HepG2 (cell line): ENCODE data around the gene S100A4. TPM values are rescaled to one million over a fixed set of nuclear protein-coding genes. Genes with fewer than 3 reads are reported as not detected.

Experiments used
- ATAC-seq: fragments of 200-7000 bp; cut with Tn5 transposase; 3 replicates; pipeline ENCODE4 v1.9.1; 2020; ENCODE audit warnings: mild to moderate bottlenecking, moderate library complexity
- BruUV-seq: library from RNA; stranded (reverse); fragments of 400-500 nt; replicated peaks from 2 replicates; lab custom pipeline; 2021; lab: Mats Ljungman, UMichigan
- CTCF ChIA-PET: fragments of 300-600 bp; formaldehyde crosslinking; extraction: SDS; loops from one replicate; lab custom pipeline; 2021; ENCODE audit warnings: low total read pairs, inconsistent platforms, low intra/inter-chr PET ratio; lab: Yijun Ruan, JAX
- POLR2A ChIA-PET: fragments of 350-600 bp; sonication (Branson Sonifier 250); formaldehyde crosslinking; loops from one replicate; lab custom pipeline; 2020; ENCODE audit warnings: antibody characterized with exemption, inconsistent platforms; lab: Yijun Ruan, JAX
- DNase-seq: peaks from one replicate; pipeline ENCODE4 v3.0.0-alpha.2; 2015; ENCODE audit warnings: low spot score
- FAIRE-seq: peaks from 3 replicates; lab custom pipeline; 2011; peaks lifted over from hg19 to GRCh38; lab: Jason Lieb, UNC
- H2AFZ ChIP-seq: one replicate; pipeline ENCODE4 v1.6.1; 2011; ENCODE audit warnings: low read length, inconsistent platforms
- H3K27ac ChIP-seq: fragments of 300-600 bp; 3 replicates; pipeline ENCODE4 v1.8.0; 2011; ENCODE audit warnings: mixed run types, mild to moderate bottlenecking, mixed read lengths, low read length, inconsistent platforms; ENCODE audit not compliant: insufficient read depth; ENCODE audit errors: extremely low read length
- H3K27me3 ChIP-seq, 2 experiments: fragments of 200-600 bp in 1 of 2; 2 replicates in 1 of 2; 3 replicates in 1 of 2; pipeline versions ENCODE4 v1.6.0 to v1.8.0; 2011; ENCODE audit warnings: low read length in 2 of 2, mild to moderate bottlenecking in 2 of 2, moderate library complexity in 2 of 2, inconsistent platforms in 1 of 2; ENCODE audit not compliant: insufficient read depth in 2 of 2, control insufficient read depth in 1 of 2
- H3K36me3 ChIP-seq, 2 experiments: fragments of 200-600 bp in 1 of 2; replicated peaks in 1 of 2; 2 replicates in 1 of 2; 3 replicates in 1 of 2; pipeline versions ENCODE4 v1.5.1 to v1.8.0; 2011; ENCODE audit warnings: low read length in 2 of 2, inconsistent platforms in 1 of 2; ENCODE audit not compliant: insufficient read depth in 2 of 2, control insufficient read depth in 1 of 2
- H3K4me1 ChIP-seq: 2 replicates; pipeline ENCODE4 v1.5.1; 2012; ENCODE audit warnings: low read length, inconsistent platforms; ENCODE audit not compliant: insufficient read depth
- H3K4me2 ChIP-seq: 2 replicates; pipeline ENCODE4 v1.6.0; 2011; ENCODE audit warnings: low read depth, low read length, inconsistent platforms
- H3K4me3 ChIP-seq, 3 experiments: fragments of 200-600 bp in 1 of 3; sonication (generic), shearing (Covaris generic) in 1 of 3; replicated peaks in 1 of 3; 2 replicates each; pipeline ENCODE4 v1.5.1; 2011 to 2016; ENCODE audit warnings: low read length in 3 of 3, inconsistent platforms in 2 of 3, low read depth in 2 of 3, mild to moderate bottlenecking in 2 of 3, control low read depth in 1 of 3, mixed read lengths in 1 of 3; ENCODE audit not compliant: insufficient read depth in 1 of 3
- H3K79me2 ChIP-seq: one replicate; pipeline ENCODE4 v1.6.1; 2011; ENCODE audit warnings: low read length, inconsistent platforms; ENCODE audit not compliant: insufficient read depth
- H3K9ac ChIP-seq: 2 replicates; pipeline ENCODE4 v1.6.0; 2011; ENCODE audit warnings: mild to moderate bottlenecking, low read depth, low read length, inconsistent platforms; ENCODE audit not compliant: insufficient read depth
- H3K9me3 ChIP-seq: 2 replicates; pipeline ENCODE4 v1.5.1; 2012; ENCODE audit warnings: mild to moderate bottlenecking, low read length
- H4K20me1 ChIP-seq: 2 replicates; pipeline ENCODE4 v1.6.0; 2011; ENCODE audit warnings: inconsistent platforms, mild to moderate bottlenecking, low read length, moderate library complexity; ENCODE audit not compliant: insufficient read depth
- ATF3 ChIP-seq: sonication (generic); formaldehyde crosslinking; IDR thresholded peaks from 2 replicates; pipeline ENCODE4 v1.4.0; 2020; ENCODE audit warnings: missing genetic modification reagents
- CEBPB ChIP-seq: IDR thresholded peaks from 2 replicates; pipeline ENCODE4 v1.6.1; 2011; ENCODE audit warnings: low read depth, low read length, improper control_type of control experiment, borderline replicate concordance
- CENPX ChIP-seq: sonication (generic); formaldehyde crosslinking; IDR thresholded peaks from 2 replicates; pipeline ENCODE4 v1.9.0; 2021; ENCODE audit warnings: mild to moderate bottlenecking, missing genetic modification reagents, moderate library complexity
- KLF12 ChIP-seq: sonication (generic); formaldehyde crosslinking; IDR thresholded peaks from 2 replicates; pipeline ENCODE4 v1.4.0; 2020; ENCODE audit warnings: missing genetic modification reagents, borderline replicate concordance
- MEF2D ChIP-seq: sonication (generic); formaldehyde crosslinking; IDR thresholded peaks from 2 replicates; pipeline ENCODE4 v1.5.1; 2020; ENCODE audit warnings: mild to moderate bottlenecking, missing genetic modification reagents
- NFAT5 ChIP-seq: sonication (generic); formaldehyde crosslinking; IDR thresholded peaks from 2 replicates; pipeline ENCODE4 v1.4.0; 2020; ENCODE audit warnings: missing genetic modification reagents
- NFE2L2 ChIP-seq: fragments of 150-350 bp; IDR thresholded peaks from 2 replicates; pipeline ENCODE4 v1.6.1; 2014; ENCODE audit warnings: low read length
- ZNF891 ChIP-seq: sonication (generic); formaldehyde crosslinking; IDR thresholded peaks from 2 replicates; pipeline ENCODE4 v1.5.0; 2020; ENCODE audit warnings: mild to moderate bottlenecking, missing genetic modification reagents
- WGBS: methylation state at CpG from one replicate; pipeline ENCODE4 v1.1.6; 2017; ENCODE audit warnings: low lambda C conversion rate; 5-methylcytosine and 5-hydroxymethylcytosine counted together
- in situ Hi-C: cut with HindIII; loops from 2 replicates; pipeline ENCODE4 v1.10.0; 2017; ENCODE audit warnings: low pct_unique_long_range_greater_than_20kb; ENCODE audit not compliant: extremely low pct_ligation_motif_present
- intact Hi-C: fragments of 100-400 bp; cut with micrococcal nuclease; formaldehyde crosslinking; loops from one replicate; pipeline ENCODE4 v1.10.0; 2022; ENCODE audit not compliant: unreplicated experiment
- polyA plus RNA-seq, 8 experiments: library from polyadenylated mRNA; depleted of rRNA in 3 of 8; stranded (reverse) in 7 of 8; unstranded in 1 of 8; fragments of >200 nt; fragmentation: Illumina TruSeq in 4 of 8; extraction: Trizol in 4 of 8; gene quantifications; 2 replicates each; pipeline versions ENCODE4 v1.2.1 to v1.2.3, GENCODE V29; 2011 to 2016; ENCODE audit warnings: low read depth in 4 of 8, missing spikeins in 1 of 8, mixed read lengths in 1 of 8; ENCODE audit not compliant: insufficient read depth in 1 of 8
- total RNA-seq, 5 experiments: library from RNA; depleted of rRNA; stranded (reverse); fragments of >200 nt; fragmentation: Illumina TruSeq; extraction: Trizol; gene quantifications; 2 replicates each; pipeline ENCODE4 v1.2.3, GENCODE V29; 2016; ENCODE audit warnings: low read depth in 1 of 5
- TF ChIP-seq, protein P1 (sequence below): sonication (generic); formaldehyde crosslinking; IDR thresholded peaks from 2 replicates; pipeline ENCODE4 v1.4.0; 2020; ENCODE audit warnings: missing genetic modification reagents

Gene S100A4
- total and polyA plus RNA-seq, 2 of the 13 experiments (the other 11 are each of a cell fraction or from before 2014, with no cell fraction given): 12.9 to 20.2 TPM

DNA sequence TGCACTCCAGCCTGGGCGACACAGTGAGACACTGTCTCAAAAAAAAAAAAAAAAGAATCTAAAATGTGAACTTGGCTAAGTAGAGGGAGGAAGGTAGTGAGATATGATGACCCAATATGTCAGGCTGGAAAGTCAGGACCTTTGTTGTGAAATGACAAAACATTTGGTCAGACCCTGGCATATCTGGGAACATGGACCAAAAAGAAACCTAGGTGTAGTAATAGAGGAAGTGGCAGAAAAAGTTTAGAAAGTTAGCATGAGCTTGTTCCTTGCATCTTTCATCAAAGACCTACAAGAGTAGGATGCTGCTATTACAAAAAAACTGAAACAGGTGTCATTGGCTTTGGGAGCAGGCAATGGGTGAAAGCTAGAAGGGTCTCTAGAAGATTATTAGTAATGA lies 10.7 kb upstream of the S100A4 start:
- in situ Hi-C loops (no loop called here), intact Hi-C loops (no loop called here)
- H3K36me3 ChIP-seq: no peaks in the 10 kb centered on the region
- no peak overlapping the region for H3K4me3 ChIP-seq
- H4K20me1 ChIP-seq: no peaks in the 10 kb centered on the region
- ChIA-PET POLR2A (no interaction called here), CTCF (no interaction called here)
- H3K4me1 ChIP-seq: peaks cover 18% of the 10 kb centered on the region
- H2AFZ ChIP-seq: no peak overlapping the region
- peaks cover 1 to 16% of the 10 kb centered on the region in 2 experiments; a peak in 2 of 5 replicates for H3K27me3 ChIP-seq
- FAIRE-seq: no peak
- H3K9me3 ChIP-seq: no peaks in the 10 kb centered on the region
- BruUV-seq: no TSS peak
- H3K79me2 ChIP-seq: no peaks in the 10 kb centered on the region
- 19% methylated on average over 1 of the region's 1 CpG for WGBS
- H3K27ac ChIP-seq: no peak overlapping the region
- no peak overlapping the region for H3K9ac ChIP-seq
- ATAC-seq: no peak
- TF ChIP-seq ZNF891 (CRISPR knock-in tag): no peak
- no peak for TF ChIP-seq ATF3
- no peak for DNase-seq
- H3K4me2 ChIP-seq: no peak overlapping the region

DNA sequence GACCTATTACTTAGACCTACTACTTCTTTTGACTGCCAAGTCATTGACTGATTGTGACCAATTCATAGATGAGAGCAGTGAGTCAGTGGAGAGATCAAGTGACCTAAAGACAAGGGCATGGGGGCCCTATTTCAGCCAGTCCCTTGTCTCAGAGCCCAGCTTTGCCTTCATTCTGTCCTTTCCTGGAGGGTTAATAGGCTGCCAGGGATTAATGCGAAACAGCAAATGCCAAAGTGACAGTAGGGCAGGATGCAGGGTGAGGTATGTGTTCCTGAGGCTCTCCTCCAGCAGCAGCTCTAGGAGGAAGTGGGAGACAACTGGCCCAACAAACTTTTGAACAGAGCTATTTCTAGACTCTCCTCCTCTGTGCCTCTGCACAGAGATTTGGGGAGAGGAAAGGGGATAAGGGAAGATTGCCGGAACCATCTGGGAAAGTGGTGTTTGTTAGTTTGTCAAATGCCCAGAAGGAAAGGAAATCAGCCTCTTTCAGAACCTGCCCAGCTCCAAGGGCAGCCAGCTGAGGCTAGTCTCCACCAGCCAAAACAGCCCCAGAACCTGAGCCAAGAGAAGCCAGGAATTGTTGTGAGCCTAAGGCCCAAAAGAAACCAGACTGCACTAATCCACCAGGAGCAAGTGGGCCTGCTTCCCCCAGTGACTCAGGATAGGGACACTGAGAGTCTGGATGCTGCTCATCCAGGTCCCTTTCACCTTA lies 8.4 kb upstream of the S100A4 start:
- POLR2A ChIA-PET: interaction anchor here (1.3 kb wide), 1 partner anchor 12 kb away, joined by 3 read pairs; no protein-coding TSS in a partner anchor
- Histone ChIP-seq H3K4me2 (no peak overlapping the region), H3K9me3 (no peaks in the 10 kb centered on the region), H2AFZ (no peak overlapping the region), H3K79me2 (no peaks in the 10 kb centered on the region), H3K36me3 (no peaks in the 10 kb centered on the region), H3K27ac (no peak overlapping the region), H3K9ac (no peak overlapping the region), H3K4me3 (no peak overlapping the region), H3K4me1 (peaks cover 42% of the 10 kb centered on the region), H3K27me3 (peaks cover 1 to 24% of the 10 kb centered on the region in 2 experiments; a peak in 3 of 5 replicates), H4K20me1 (no peaks in the 10 kb centered on the region)
- intact Hi-C loops (no loop called here), in situ Hi-C loops (no loop called here)
- no TSS peak for BruUV-seq
- ATAC-seq (no peak), DNase-seq (no peak), FAIRE-seq (no peak)
- WGBS: 88% methylated on average over 2 of the region's 2 CpGs
- CTCF ChIA-PET: no interaction called here
- no peak for TF ChIP-seq NFAT5 (CRISPR knock-in tag)
- no peak for TF ChIP-seq NFE2L2
- no peak for TF ChIP-seq KLF12 (CRISPR knock-in tag)
- no peak for TF ChIP-seq CENPX (CRISPR knock-in tag)
- TF ChIP-seq, protein P1, sequence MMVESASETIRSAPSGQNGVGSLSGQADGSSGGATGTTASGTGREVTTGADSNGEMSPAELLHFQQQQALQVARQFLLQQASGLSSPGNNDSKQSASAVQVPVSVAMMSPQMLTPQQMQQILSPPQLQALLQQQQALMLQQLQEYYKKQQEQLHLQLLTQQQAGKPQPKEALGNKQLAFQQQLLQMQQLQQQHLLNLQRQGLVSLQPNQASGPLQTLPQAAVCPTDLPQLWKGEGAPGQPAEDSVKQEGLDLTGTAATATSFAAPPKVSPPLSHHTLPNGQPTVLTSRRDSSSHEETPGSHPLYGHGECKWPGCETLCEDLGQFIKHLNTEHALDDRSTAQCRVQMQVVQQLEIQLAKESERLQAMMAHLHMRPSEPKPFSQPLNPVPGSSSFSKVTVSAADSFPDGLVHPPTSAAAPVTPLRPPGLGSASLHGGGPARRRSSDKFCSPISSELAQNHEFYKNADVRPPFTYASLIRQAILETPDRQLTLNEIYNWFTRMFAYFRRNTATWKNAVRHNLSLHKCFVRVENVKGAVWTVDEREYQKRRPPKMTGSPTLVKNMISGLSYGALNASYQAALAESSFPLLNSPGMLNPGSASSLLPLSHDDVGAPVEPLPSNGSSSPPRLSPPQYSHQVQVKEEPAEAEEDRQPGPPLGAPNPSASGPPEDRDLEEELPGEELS (CRISPR knock-in tag): no peak
- no peak for TF ChIP-seq MEF2D (CRISPR knock-in tag)
- no peak for TF ChIP-seq CEBPB
